ENCODE results near the gene G6PC3.
A peak's percentile ranks its signal among the peaks of the same experiment; 100 is the strongest.
"Not testable (repeated sequence)": the region's sequence is repeated elsewhere in the genome, so short reads cannot be mapped to it uniquely, and the experiment has no call there.

Gene G6PC3

GRCh38 chr17:44085908-44086307, 15.4 kb downstream of the G6PC3 start:
- DNase-seq, result no peak

GRCh38 chr17:44086364-44087311, 16.1 kb downstream of the G6PC3 start:
- peak; percentile 89 for DNase-seq

- no peak for DNase-seq
Measured at GRCh38 chr17:44087319-44087718, 16.8 kb downstream of the G6PC3 start.

DNA sequence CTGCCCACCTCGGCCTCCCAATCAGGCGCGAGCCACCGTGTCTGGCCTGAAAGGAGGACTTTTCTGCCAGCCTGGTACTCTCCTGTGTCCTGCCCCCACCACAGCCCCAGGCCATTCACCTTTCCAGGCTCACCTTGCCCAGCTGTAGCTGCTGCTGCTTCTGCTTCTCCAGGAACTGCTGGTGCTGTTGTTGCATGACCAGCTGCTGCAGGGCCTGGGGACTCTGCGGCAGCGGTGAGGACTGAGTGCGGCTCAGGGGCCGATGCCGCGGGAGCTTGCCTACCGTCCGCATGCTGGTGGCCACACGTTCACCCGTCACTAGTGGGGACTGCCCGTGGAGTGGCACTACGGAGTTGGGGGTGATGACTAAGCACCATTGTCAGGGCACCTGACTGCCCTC, 17.7 kb downstream of the G6PC3 start:
- DNase-seq, result no peak

DNA sequence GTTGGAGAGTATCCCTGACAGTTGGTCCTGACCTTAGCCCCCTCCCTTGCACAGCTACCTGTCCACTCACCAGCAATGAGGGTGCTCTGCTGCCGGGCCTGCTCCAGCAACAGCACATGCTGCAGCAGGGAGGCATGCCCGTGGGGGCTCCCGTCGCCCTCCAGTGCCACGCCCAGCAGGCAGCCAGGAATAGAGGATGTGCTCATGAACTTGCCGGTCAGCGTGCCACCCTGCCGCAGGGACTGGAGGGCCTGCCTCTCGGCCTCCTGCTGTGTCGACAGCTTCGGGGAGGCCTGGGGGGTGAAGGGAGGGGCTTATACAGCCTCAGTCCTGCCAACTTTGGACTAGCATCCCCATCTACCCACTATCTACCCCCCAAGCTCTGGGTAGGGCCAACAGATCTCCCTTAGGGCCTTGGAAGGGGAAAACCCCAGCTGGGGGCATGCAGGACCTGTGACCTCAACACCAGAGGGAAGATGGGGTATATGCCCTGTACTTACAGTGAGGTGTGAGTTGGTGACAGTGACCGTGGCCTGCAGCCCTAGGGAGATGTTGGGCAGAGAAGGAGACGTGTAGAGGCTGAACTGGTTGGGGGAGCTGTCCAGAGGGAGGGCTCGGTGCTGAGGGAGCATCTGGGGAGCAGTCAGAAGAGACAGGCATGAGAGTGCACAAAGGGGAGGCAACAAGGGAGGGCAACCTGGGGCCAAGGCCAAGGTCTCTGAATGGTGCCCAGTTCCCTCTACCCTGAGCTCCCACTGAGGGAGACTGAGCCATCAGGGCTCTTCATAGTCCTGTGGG, 20.9 kb downstream of the G6PC3 start:
- DNase-seq, result no peak

GRCh38 chr17:44092051-44092450, 21.5 kb downstream of the G6PC3 start:
- DNase-seq, result no peak

GRCh38 chr17:44093231-44093900, 22.8 kb downstream of the G6PC3 start:
- DNase-seq, result no peak

DNA sequence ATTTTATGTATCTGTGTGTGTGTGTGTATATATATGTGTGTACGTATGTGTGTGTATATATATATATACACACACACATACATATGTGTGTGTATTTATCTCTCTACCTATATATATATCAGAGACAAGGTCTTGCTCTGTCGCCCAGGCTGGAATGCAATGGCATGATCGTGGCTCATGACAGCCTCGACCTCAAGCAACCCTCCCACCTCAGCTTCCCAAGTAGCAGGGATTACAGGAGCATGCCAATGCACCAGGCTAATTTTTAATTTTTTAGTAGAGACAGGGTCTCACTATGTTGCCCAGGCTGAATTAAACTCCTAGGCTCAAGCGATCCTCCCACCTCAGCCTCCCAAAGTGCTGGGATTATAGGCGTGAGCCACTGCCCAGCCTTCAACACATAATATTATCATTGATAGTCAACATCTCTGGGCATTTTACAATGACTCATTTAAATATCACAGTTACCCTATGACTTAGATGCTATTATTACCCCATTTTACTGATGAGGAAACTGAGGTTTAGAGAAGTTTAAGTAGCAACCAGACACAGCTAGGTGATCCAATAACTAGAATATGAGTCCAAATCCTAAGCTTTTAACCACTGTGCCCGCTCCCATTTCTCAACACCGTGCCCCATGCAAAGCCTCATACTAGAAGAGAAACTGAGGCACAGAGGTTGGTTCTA, 24.3 kb downstream of the G6PC3 start:
- DNase-seq, result no peak

DNA sequence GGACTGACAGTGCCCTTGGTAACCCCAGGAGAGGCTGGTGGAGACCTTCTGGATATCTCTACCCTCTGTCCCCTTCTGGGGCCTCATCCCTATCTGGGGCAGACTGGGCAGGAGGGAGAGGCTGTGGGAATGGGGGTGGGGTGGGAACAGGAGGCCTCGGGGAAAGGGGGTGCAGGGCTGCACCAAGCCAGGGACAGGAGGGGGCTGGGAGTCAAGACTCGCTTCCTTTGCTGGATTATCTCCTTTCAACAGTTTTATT, 24.8 kb downstream of the G6PC3 start:
- DNase-seq, result no peak

- peak; percentile 82 for DNase-seq
Measured at GRCh38 chr17:44095647-44096496, 25.3 kb downstream of the G6PC3 start.

DNA sequence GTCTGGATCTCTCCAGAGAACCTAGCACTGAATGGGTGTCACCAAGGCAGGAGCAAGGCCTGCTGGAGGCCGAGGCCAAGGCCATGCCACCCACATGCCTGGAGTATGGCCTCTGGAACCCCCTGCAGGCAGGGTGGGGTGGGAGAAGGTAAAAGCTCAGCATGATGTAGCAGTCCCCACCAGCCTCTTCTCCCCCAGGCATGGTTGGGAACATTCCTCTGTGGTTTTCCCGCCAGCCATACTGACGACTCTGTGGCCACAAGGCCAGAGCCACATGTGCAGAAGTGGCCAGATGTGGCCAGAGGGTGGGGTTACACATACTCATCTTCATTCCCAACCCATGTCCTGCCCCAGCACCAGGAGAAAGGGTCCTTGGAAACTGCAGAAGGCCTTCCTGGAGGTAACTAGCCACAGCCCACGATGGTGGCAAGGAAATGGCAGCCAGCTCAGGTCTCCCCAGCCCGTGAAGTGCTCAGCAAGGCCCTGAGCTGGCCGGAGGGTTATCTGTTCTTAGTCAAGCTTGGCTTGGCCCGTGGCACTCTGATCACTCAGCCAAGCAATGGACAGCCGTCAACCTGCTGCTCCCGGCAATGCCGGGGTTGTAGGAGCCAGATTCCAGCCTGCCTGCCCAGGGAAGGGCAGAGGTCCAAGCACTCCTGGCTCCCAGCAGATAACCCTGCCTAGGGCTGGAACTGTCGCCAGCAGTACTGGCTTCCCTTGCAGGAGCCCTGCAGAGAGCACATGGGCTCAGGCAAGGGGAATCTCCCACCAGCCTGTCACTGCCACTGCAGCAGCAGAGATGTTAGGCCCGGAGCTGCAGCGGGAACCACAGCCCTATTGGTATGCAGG, 26.8 kb downstream of the G6PC3 start:
- no peak for DNase-seq

- not testable (repeated sequence) for DNase-seq
Measured at GRCh38 chr17:44101858-44102257, 31.3 kb downstream of the G6PC3 start.

DNA sequence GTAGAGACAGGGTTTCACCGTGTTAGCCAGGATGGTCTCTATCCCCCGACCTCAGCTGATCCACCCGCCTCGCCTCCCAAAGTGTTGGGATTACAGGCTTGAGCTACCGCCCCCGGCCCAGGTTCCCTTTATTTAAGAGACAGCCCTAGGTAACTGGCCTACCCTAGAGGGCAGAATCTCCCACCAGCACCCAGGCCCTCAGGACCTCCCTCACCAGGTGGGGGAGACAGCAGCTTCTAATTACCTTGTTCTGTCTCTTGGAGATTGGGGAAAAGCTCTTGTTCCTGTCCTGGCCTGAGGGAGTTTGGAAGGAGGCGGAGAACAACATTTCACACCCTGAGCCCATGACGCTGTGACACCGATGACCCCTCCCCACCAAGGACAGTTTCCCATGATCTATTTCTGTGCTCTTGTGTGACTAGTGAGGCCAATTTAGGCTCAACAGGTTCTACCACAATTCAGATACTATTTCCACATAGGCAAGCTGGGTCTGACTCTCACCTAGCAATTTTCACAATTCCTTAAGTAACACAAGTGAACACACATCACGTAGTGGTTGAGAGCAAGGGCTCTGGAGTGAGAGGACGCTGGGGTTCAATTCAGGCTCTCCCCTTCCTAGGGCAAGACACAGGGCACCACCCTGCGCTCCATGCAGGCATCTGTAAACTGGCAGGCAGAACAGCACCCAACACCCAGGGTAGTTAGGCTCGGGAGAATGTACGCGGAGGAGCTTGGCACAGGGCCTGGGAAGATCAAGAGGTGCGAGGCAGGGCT, 32.5 kb downstream of the G6PC3 start:
- DNase-seq, result no peak

DNA sequence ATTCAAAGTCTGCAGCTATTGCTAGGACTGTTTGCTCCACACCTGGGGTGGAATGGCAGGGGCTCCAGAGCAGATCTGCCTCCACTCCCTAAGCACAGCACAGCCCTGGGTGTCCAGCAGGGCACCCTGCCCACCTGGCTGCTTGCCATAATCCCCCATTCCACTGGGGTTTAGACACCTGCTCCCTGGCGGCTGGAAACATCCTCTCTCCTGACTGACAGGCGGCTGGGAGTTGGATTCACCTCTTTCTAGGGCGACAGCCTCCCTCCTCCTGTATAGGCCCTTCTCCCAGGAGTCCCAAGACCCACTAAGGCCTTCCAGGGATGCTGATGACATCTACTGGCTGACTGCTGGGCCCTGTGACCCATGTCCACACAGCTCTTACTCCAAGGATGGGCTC, 34.9 kb downstream of the G6PC3 start:
- DNase-seq, result no peak

DNA sequence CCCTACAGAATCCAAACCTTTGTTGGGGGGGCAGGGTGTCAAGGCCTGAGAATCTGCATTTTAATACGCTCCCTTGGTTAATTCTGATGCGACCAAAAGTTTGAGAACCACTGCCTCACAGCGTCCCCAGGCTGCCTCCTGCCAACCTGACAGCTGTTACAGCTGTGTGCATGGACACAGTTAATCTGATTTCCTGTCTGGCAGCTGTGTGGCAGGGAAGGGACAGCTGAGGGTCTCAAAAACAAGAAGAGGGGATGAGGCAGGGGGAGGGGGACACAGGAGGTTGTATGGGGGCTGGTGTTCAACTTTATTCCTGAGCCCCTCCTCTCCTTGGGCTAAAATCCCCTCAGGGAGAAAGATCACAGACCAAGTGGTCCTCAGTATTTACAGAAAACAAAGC, 35.4 kb downstream of the G6PC3 start:
- DNase-seq, result no peak

GRCh38 chr17:44106801-44107200, 36.3 kb downstream of the G6PC3 start:
- DNase-seq, result no peak

GRCh38 chr17:44108440-44109311, 38.1 kb downstream of the G6PC3 start:
- no peak for DNase-seq

- no peak for DNase-seq
Measured at GRCh38 chr17:44109312-44109630, 38.7 kb downstream of the G6PC3 start.

- DNase-seq, result no peak
Measured at GRCh38 chr17:44110011-44110686, 39.6 kb downstream of the G6PC3 start.
